ENCODE measurements around the gene ZNF512.

DNA sequence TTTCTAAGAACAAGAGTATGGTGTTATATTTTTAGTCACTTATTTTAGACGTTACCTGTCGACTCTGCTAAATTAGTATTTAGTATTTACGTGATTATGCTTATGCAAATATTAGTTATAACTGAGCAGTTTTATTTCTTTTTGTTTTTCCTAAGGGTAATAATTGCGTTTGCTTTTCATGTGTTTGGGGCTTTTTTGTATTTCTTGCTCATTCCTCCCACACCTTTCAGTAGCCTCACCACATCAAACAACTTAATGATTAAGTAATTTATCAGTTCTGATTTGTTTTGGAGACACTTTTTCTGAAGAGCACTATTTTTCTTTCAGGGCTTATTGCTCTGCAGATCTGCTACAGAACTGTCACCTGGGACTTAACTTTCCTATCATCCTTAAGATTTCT, 88.4 kb downstream of the ZNF512 start:
- TF ChIP-seq, protein P1, sequence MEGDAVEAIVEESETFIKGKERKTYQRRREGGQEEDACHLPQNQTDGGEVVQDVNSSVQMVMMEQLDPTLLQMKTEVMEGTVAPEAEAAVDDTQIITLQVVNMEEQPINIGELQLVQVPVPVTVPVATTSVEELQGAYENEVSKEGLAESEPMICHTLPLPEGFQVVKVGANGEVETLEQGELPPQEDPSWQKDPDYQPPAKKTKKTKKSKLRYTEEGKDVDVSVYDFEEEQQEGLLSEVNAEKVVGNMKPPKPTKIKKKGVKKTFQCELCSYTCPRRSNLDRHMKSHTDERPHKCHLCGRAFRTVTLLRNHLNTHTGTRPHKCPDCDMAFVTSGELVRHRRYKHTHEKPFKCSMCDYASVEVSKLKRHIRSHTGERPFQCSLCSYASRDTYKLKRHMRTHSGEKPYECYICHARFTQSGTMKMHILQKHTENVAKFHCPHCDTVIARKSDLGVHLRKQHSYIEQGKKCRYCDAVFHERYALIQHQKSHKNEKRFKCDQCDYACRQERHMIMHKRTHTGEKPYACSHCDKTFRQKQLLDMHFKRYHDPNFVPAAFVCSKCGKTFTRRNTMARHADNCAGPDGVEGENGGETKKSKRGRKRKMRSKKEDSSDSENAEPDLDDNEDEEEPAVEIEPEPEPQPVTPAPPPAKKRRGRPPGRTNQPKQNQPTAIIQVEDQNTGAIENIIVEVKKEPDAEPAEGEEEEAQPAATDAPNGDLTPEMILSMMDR (conservative IDR thresholded peaks at IDR 0.05; ENCODE audit: low read depth, low read length) = no peak
- TF ChIP-seq EZH2 (IDR thresholded peaks at IDR 0.05; ENCODE audit: low read length, unreplicated experiment) (no peak), EZH2phosphoT487 (IDR thresholded peaks at IDR 0.05; ENCODE audit: borderline replicate concordance, low read length) (no peak)
